Measurements from ENCODE around the gene STUM. TPM values are rescaled to one million over a fixed set of nuclear protein-coding genes. Genes with fewer than 3 reads are reported as not detected.
A peak's percentile ranks its signal among the peaks of the same experiment; 100 is the strongest.
"Not testable (repeated sequence)": the region's sequence is repeated elsewhere in the genome, so short reads cannot be mapped to it uniquely, and the experiment has no call there.

Gene STUM
- total RNA-seq, 1 donor from 2014 or later, result 0.08 TPM

DNA sequence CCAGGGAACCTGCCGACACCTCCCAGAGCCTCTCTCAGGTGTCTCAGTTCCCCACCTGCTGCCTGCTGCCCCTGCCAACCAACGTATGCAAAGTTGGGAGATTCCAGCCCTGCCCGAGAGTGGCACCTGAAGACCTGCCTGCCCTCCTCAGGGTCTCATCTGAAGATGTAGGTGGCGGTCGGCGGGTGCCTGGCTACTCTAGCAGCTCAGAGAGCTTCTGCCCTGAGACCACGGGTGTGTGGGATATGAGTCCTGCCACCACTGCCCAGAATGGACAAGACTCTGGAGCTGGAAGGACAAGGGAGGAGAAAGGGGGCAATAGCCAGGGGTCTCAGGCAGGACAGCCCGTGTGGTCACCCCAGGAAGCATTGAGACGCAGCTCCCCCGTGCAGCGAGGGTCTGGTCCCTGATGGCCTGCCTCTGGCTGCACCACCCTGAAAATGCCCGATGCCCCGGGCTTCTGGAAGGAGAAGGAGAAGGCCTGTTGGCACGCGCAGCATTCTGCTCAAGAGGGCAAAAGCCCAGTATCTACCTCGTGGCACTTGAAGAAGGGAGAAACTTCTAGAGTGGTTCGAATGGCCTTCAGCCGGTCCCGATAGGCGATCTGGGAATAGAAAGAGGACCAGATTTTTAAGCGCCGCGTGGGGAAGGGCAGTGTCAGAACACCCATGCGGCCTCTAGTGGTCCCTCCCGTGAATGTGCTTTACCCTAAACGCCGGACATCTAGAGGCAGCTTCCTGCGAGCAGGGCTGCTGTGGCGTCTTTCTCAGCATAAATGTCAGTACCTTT, 88.8 kb downstream of the STUM start:
- Mint-ChIP-seq H3K27me3 (ENCODE audit: unreplicated experiment) (peaks cover 17% of the 10 kb centered on the region), H3K9me3 (ENCODE audit: unreplicated experiment) (no peaks in the 10 kb centered on the region), H3K36me3 (ENCODE audit: low read depth, unreplicated experiment) (peaks cover 50% of the 10 kb centered on the region), H3K27ac (ENCODE audit: unreplicated experiment) (no peak overlapping the region), H3K4me3 (ENCODE audit: unreplicated experiment) (peak overlapping the region; percentile 53), H3K4me1 (ENCODE audit: unreplicated experiment) (peaks cover 38% of the 10 kb centered on the region)
- TF ChIP-seq, protein P1, sequence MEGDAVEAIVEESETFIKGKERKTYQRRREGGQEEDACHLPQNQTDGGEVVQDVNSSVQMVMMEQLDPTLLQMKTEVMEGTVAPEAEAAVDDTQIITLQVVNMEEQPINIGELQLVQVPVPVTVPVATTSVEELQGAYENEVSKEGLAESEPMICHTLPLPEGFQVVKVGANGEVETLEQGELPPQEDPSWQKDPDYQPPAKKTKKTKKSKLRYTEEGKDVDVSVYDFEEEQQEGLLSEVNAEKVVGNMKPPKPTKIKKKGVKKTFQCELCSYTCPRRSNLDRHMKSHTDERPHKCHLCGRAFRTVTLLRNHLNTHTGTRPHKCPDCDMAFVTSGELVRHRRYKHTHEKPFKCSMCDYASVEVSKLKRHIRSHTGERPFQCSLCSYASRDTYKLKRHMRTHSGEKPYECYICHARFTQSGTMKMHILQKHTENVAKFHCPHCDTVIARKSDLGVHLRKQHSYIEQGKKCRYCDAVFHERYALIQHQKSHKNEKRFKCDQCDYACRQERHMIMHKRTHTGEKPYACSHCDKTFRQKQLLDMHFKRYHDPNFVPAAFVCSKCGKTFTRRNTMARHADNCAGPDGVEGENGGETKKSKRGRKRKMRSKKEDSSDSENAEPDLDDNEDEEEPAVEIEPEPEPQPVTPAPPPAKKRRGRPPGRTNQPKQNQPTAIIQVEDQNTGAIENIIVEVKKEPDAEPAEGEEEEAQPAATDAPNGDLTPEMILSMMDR (IDR thresholded peaks at IDR 0.05; ENCODE audit: unreplicated experiment), result no peak
- no peak for DNase-seq (ENCODE audit: low spot score)

DNA sequence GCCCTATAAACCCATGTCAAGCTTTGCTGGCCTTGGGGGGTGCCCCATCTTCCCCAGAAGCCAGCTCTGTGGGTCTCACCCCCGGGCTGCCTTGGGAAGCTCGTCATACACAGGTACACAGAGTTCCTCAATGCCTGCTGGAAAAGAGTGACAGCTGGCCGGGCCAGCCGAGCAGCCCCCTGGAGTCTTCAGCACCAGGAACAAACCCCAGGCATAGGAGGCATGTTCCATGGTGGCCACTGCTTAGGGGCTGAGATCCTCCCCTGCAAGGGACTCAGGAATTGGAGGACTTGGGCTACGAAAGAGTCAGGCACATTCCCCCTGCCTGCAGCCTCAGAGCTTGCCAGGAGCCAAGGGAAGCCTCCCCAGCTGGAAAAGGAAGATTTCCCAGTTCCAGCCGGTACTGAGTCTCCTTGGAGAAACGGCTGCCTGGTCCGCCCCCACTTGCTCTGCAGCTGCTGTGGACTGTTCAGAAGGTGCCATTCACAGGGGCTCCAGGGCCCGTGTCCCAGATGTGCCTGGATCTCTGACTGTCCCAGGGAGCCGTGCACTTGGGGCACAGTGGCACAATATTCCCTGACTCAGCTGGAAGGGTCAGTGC, 89.5 kb downstream of the STUM start:
- Mint-ChIP-seq H3K4me1 (ENCODE audit: unreplicated experiment) (peaks cover 33% of the 10 kb centered on the region), H3K9me3 (ENCODE audit: unreplicated experiment) (no peaks in the 10 kb centered on the region), H3K27me3 (ENCODE audit: unreplicated experiment) (peaks cover 17% of the 10 kb centered on the region), H3K27ac (ENCODE audit: unreplicated experiment) (no peak overlapping the region), H3K36me3 (ENCODE audit: low read depth, unreplicated experiment) (peaks cover 44% of the 10 kb centered on the region), H3K4me3 (ENCODE audit: unreplicated experiment) (no peak overlapping the region)
- no peak for DNase-seq (ENCODE audit: low spot score)
- TF ChIP-seq, protein P1 (IDR thresholded peaks at IDR 0.05; ENCODE audit: unreplicated experiment), result no peak

DNA sequence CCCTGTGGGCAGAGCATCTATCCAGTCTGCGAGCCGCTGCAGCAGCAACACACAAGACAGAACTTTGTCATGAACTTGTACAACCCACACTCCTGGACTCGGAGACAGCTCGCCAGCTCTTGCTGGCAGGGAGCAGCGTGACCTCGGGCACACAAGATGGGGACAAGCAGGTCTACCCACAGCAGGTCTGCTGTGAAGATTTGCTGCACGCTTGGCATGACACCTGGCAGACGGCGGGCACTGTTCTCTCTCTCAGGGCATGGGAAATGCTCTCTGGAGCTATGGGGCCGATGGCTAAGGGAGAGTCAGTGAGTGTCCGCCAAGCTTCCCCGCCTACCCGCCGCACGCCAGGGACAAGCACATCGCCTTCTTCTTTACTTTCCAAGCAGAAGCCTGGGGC, 90.0 kb downstream of the STUM start:
- no peak for DNase-seq (ENCODE audit: low spot score)
- Mint-ChIP-seq H3K4me1 (ENCODE audit: unreplicated experiment) (peaks cover 35% of the 10 kb centered on the region), H3K9me3 (ENCODE audit: unreplicated experiment) (no peaks in the 10 kb centered on the region), H3K36me3 (ENCODE audit: low read depth, unreplicated experiment) (peaks cover 43% of the 10 kb centered on the region), H3K4me3 (ENCODE audit: unreplicated experiment) (no peak overlapping the region), H3K27ac (ENCODE audit: unreplicated experiment) (no peak overlapping the region), H3K27me3 (ENCODE audit: unreplicated experiment) (peaks cover 15% of the 10 kb centered on the region)
- TF ChIP-seq, protein P1 (IDR thresholded peaks at IDR 0.05; ENCODE audit: unreplicated experiment), result no peak

DNA sequence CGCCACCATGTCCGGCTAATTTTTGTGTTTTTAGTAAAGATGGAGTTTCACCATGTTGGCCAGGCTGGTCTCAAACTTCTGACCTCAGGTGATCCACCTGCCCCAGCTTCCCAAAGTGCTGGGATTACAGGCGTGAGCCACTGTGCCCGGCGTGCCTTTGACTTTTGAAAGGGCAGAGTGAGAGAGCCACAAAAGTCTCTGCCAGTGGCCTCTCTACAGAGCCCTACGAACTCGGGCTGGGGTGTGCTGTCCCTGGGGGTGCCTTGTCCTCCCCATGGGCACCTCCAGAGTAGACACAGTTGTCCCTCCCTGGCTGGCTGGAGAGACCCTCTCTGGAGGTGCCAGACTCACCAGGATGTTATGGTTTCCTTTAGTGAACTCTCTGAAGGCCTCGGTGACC, 90.6 kb downstream of the STUM start:
- Mint-ChIP-seq H3K36me3 (ENCODE audit: low read depth, unreplicated experiment) (peaks cover 44% of the 10 kb centered on the region), H3K4me1 (ENCODE audit: unreplicated experiment) (peaks cover 36% of the 10 kb centered on the region), H3K4me3 (ENCODE audit: unreplicated experiment) (peak overlapping the region; percentile 47), H3K27me3 (ENCODE audit: unreplicated experiment) (peaks cover 15% of the 10 kb centered on the region)
- not testable (repeated sequence) for DNase-seq (ENCODE audit: low spot score); H3K9me3 Mint-ChIP-seq (ENCODE audit: unreplicated experiment); H3K27ac Mint-ChIP-seq (ENCODE audit: unreplicated experiment)

DNA sequence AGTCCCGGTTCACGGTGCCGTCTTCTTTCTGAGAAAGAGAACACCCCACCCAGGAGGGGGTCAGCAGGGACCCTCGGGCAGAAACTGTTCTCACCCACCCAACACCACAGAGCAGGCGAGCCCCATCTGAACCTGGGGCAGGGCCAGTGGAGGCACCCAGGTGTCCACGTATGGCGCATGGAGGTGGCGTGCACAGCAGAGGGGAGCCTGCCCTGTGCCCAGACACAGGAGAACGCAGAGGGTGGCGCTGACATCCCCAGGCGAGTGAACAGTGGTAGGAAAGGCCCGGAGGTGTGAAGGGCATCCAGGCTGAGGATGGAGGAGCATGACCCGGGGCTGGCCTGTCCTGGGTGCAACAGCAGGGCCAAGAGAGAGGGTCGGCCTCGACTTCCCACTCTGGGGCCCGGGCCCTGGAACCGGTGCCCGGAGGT, 91.1 kb downstream of the STUM start:
- Mint-ChIP-seq H3K4me3 (ENCODE audit: unreplicated experiment) (peak overlapping the region; percentile 47), H3K27me3 (ENCODE audit: unreplicated experiment) (peaks cover 19% of the 10 kb centered on the region), H3K4me1 (ENCODE audit: unreplicated experiment) (peaks cover 33% of the 10 kb centered on the region), H3K9me3 (ENCODE audit: unreplicated experiment) (no peaks in the 10 kb centered on the region), H3K36me3 (ENCODE audit: low read depth, unreplicated experiment) (peaks cover 43% of the 10 kb centered on the region), H3K27ac (ENCODE audit: unreplicated experiment) (no peak overlapping the region)
- DNase-seq (ENCODE audit: low spot score), result no peak
- TF ChIP-seq, protein P1 (IDR thresholded peaks at IDR 0.05; ENCODE audit: unreplicated experiment), result no peak

Measured in endothelial cell (in vitro differentiated cells).